GM21528 (cell line): Measurements from ENCODE around the gene C4B.
"Not testable (repeated sequence)": the region's sequence is repeated elsewhere in the genome, so short reads cannot be mapped to it uniquely, and the experiment has no call there.

Experiments
- ATAC-seq: cut with Tn5 transposase; IDR thresholded peaks from one replicate; pipeline ENCODE4 v1.9.1; 2021; ENCODE audit warnings: mild to moderate bottlenecking, moderate library complexity; ENCODE audit not compliant: unreplicated experiment, low FRiP score

Gene C4B

DNA sequence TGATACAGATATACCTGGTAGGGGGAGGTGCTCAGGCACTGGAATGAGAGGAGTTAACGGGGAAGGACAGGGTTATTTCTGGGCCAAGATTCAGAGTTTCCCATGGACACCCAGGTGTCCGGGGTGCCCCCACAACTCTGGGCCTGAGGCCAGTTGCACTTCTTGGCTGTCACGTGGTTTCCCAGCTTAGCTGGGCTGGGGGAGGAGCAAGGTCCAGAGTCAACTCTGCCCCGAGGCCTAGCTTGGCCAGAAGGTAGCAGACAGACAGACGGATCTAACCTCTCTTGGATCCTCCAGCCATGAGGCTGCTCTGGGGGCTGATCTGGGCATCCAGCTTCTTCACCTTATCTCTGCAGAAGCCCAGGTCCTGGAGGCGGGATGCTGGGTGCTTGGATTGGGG is at the start of gene C4B:
Gene C4B (plus strand): TSS at position 249 of the 400 bp plus-strand sequence. CDS start 51 bp downstream, at position 300.
- ATAC-seq = not testable (repeated sequence)

DNA sequence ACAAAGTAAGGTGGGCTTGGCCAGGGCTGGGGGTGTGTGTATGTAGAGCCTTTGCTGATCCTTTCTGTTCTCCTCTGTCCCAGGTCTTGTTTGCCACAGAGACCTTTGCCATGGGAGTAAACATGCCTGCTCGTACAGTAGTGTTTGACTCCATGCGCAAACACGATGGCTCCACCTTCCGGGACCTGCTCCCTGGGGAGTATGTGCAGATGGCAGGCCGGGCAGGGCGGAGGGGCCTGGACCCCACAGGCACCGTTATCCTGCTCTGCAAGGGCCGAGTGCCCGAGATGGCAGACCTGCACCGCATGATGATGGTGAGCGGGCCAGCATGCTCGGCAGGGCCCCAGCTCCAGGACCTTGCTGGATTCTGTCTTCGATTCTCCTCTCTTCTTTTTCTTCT is 48.9 kb upstream of the C4B start:
- no peak for ATAC-seq

DNA sequence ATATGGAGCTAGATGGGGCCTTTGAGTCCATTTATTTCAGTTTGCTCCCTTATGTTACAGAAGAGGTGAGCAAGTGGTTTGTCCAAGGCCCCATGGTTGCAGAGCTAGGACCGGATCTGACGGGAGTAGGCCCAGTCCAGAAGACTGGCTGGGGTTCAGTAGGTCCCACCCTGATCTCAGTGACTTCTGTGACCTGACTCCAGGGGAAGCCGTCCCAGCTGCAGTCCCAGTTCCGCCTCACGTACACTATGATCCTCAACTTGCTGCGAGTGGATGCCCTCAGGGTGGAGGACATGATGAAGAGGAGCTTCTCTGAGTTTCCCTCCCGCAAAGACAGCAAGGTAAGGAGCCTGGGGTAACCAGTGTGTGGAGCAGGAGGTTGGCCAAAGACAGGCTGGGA is 48.1 kb upstream of the C4B start:
- no peak for ATAC-seq

DNA sequence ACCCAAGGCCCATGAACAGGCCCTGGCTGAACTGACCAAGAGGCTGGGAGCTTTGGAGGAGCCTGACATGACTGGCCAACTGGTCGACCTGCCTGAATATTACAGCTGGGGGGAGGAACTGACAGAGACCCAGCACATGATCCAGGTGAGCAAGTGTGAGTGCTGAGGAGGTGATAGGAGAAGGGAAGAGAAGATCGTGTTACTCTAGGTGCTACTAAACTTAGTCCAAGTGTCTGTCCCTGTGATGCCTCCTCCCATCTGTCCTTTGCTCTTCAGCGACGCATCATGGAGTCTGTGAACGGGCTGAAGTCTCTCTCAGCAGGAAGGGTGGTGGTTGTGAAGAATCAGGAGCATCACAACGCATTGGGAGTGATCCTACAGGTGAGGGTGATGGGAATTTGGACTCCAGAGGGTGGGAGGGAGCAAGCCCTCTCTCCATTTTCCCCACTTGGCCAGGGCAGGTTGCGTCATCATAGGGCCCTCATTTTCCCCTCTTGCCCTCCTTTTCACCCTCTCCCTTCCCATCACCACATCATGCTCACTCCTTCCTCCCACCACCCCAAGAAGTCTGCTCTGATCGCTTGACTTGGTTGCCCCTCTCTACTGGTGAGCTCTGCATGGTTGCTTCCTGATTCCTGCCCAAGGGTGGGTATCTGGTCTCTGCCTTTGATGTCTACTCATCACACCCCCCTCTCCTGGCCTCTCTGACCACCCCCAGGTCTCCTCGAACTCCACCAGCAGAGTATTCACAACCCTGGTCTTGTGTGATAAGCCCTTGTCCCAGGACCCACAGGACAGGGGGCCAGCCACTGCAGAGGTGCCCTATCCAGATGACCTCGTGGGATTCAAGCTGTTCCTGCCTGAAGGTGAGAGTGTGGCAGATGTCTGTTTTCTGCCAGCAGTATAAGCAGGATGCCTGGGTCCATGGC is 47.3 kb upstream of the C4B start:
- ATAC-seq = no peak

DNA sequence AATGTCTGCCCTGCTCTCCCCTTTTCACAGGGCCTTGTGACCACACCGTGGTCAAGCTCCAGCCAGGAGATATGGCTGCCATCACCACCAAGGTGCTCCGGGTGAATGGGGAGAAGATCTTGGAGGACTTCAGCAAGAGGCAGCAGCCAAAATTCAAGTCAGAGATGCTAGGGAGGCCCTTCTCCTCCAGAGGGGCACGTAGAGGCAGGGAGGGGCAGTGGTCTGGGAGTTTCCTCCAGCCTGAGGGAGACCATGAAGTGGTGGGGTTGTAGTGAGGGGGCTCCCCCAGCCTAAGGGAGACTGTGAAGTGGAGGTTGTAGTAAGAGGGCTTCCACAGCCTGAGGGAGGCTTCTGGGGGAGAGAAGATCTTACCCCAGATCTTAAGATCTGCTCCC is 46.7 kb upstream of the C4B start:
- ATAC-seq = no peak

DNA sequence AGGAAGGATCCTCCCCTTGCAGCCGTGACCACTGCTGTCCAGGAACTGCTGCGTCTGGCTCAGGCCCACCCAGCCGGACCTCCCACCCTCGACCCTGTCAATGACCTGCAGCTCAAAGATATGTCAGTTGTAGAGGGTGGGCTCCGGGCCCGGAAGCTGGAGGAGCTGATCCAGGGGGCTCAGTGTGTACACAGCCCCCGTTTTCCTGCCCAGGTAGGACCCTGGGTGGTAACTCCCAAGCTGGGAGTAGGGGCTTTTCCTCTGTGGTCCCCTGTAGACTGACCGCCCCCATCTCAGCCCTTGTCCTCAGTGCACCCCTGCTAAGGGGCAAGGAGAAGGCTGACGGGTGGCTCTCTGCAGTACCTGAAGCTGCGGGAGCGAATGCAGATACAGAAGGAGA is 46.3 kb upstream of the C4B start:
- no peak for ATAC-seq

DNA sequence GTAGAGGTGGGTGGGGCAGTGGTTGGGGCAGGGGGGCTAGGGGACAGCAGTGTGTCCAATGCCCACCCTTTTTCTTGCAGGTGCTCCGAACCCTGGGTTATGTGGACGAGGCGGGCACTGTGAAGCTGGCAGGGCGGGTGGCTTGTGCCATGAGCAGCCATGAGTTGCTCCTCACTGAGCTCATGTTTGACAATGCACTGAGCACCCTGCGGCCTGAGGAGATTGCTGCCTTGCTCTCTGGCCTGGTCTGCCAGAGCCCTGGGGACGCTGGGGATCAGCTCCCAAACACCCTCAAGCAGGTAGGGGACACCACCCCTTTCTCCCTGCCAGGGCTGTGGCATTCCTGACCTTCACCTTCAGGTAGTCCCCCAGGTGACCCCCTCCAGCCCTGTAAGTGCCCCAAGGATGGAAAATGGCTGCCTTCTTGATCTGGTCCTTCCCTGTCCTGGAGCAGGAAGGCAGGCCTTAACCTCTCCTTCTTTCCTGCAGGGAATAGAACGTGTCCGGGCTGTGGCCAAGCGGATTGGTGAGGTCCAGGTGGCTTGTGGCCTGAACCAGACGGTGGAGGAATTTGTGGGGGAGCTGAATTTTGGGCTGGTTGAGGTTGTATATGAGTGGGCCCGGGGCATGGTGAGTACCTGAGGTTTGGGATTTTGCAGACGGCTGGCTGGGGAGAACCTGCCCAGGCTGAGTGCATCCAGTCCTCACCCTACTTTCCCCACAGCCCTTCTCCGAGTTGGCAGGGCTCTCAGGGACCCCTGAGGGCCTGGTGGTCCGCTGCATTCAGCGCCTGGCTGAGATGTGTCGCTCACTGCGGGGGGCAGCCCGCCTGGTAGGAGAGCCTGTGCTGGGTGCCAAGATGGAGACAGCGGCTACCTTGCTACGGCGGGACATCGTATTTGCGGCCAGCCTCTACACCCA is 45.5 kb upstream of the C4B start:
- no peak for ATAC-seq

DNA sequence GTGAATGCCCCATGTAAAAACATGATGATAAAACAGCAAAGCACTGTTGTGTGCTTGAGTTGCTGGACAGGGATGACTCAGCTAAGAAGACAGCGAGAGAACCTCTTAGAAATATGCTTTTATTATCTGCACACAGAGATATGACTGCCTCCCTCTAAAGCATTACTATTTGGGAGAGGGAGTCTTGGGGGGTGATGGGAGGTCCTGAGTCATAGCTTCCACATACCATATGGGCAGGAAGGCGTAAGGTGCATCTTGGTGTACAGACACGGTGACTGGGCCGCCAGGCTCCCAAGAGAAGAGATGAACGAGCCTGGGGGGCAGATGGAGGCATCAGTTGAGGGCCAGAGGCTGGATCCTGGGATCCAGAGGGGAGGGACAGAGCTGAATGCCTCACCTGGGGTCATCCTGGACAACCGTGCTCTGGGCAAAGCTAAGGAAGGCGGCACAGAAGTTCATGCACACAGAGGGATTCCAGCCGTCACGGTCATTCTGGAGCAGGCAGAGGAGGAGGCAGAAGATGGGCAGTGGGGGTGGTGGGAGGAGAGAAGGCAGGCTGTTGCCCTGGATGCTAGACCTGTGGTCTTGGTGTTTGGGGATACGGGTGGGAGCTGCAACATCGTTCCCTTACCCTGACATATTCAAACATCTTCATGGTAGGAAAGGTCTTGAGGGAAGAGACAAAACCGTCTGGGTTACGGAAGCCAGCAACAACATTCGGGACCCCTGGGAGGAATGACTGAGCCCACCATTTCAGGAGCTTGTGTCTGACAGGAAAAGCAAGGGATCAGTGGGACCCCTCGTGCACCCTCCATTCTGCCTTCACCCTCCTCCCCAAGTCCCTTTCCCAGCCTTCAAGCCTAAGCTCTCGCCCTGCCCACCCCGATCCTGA is 44.6 kb upstream of the C4B start:
- no peak for ATAC-seq

DNA sequence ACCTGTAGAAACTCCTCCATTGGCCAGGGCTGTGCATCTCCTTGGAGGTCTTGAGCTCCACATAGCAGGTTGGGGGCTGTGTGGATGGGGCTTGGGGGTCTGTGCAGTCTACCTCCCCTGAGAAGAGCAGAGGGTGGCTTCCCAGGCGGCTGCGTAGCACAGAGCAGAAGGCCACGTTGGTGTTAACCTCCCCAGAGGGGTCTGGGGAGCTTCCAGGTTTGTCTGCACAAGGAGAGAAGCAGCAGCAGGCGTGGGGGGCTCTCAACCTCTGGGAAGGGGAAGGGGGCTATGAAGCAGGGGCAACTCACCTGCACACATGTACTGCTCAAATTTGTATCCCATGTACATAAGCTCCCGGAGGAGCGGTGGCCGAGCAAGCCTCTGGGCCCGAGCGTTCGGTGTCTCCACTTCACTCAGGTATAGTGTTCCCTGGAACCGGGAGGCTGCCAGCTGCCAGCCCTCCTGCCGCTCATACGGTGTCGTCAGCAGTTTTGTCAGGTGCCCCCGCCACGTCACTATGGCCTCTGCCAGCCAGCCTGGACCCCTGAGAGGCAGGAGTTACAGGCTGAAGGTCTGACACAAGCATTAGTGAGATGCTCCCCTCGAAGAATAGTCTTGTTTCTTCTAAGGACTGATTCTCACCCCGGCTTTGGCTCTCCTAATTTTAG is 43.9 kb upstream of the C4B start:
- ATAC-seq = no peak

DNA sequence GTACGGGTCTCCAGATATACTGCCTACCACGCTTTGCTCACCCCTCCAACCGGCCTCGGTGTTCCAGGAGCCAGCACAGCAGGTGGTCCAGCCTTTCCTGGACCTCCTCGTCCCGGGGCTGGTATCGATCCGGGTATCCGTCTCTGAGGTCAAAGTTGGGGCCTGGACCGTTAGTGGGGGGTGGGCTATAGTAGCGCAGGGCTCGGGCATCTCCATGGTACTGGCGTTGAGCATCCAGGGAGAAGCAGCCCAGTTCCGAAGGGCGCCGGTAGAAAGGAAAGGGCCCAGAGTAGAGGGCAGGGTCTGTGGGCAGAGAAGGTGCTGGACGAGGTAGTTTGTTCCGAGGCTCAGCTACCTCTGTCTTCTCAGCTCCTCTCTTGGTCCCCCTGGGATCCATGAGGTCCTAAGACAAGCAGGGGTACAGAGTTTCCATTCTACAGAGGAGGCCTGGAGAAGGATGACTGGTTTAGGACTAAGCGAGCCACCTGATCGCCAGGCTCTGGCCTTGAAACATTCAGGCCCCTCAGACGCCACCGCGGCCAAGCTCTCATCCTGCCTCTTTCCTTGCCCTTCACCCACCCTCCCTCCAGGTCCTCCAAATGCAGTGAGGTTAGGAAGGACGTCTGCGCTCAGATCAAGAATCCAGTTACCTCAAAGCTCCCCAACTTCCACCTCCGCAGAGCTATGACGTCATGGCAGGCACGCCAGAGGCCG is 43.2 kb upstream of the C4B start:
- ATAC-seq = no peak

DNA sequence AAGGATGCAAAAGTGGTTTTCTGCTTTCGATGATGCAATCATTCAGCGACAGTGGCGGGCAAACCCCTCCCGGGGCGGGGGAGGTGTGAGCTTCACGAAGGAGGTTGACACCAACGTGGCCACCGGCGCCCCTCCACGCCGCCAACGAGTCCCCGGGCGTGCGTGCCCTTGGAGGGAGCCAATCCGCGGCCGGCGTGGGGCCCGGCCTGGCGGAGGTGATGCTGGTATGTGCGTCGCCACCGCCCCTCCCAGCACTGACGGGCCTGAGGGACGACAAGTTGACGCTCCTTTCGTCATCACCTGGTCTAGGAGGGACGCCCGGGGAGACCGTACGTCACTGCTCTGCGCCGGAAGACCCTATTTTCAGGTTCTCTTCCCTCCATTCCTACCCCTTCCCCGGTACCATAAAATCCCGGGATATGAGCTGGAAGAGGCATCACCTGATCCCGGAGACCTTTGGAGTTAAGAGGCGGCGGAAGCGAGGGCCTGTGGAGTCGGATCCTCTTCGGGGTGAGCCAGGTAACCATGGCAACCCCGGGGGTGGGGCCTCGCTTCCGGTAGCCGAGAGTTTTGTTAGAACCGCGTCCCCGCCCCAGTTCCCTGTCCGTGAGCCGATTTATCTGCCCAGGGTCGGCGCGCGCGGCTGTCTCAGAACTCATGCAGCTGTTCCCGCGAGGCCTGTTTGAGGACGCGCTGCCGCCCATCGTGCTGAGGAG is 42.4 kb upstream of the C4B start, which contains the start of gene DXO:
Gene DXO (minus strand): TSS at position 146 of the 716 bp plus-strand sequence. CDS start 463 bp downstream, outside the sequence.
- ATAC-seq = peak; percentile 80

DNA sequence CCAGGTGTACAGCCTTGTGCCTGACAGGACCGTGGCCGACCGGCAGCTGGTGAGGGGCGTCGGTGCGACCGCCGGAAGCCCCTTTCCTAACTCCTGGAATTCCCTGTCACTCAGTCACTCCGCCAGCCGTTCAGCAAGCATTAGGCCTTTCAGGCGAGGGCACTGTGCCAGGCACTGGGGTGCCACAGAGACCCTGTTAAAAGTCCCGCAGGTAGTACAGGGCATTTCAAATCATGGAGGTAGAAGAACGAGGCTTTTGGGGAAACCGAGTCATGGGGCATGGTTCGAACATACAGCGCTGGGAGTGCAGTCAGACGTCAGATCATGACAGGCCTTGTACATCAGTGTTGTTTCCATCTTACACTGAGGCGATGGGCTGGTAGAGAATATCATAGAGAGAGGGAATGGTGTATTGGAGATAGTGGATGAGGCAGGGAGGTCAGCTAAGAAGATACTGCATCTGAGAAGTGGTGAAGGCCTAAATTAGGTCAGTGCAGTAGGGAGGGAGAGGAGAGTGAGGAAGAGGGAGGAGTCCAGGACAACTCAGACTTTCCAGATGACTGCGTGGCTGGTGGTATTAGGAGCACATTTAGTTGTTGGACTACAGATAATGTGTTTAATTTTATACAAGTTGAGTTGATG is 41.8 kb upstream of the C4B start:
- peak; percentile 2 for ATAC-seq

DNA sequence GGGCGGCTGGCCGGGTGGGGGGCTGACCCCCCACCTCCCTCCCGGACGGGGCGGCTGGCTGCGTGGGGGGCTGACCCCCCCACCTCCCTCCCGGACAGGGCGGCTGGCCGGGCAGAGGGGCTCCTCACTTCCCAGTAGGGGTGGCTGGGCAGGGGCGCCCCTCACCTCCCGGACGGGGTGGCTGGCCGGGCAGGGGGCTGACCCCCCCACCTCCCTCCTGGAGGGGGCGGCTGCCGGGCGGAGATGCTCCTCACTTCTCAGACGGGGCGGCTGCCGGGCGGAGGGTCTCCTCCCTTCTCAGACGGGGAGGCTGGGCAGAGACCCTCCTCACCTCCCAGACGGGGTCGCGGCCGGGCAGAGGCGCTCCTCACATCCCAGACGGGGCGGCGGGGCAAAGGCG is 38.5 kb upstream of the C4B start:
- not testable (repeated sequence) for ATAC-seq

DNA sequence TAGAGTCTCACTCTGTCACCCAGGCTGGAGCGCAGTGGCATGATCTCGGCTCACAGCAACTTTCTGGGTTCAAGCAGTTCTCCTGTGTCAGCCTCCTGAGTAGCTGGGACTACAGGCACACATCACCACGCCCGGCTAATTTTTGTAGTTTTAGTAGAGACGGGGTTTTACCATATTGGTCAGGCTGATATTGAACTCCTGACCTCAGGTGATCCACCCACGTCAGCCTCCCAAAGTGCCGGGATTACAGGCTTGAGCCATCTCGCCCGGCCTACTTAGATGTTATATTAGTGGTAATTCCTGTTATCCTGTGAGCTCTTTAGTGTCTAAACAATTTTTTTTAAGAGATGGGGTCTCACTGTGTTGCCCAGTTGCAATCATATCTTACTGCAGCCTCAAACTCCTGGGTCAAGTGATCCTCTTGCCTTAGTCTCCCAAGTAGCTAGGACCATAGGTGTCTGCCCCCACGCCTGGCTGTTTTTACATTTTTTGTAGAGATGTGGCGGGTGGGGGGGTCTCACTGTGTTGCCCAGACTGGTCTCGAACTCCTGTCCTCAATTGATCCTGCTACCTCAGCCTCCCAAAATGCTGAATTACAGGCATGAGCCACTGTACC is 36.7 kb upstream of the C4B start:
- no peak for ATAC-seq

DNA sequence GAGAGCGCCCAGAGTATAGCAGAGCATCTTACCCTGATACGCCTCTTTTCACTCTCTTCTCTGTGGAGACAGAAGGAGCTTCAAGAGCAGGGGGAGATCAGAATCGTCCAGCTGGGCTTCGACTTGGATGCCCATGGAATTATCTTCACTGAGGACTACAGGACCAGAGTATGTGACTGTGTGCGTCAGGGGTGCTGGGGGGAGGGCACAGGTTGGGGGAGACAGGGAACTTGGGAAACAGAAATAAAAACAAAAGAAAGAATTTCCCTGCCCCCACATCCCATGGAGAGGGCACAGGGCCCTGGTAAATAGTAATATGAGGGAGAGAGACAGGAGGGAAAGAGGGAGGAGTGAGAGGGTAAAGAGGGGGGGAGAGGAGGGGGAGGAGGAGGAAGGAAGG is 35.8 kb upstream of the C4B start:
- no peak for ATAC-seq

DNA sequence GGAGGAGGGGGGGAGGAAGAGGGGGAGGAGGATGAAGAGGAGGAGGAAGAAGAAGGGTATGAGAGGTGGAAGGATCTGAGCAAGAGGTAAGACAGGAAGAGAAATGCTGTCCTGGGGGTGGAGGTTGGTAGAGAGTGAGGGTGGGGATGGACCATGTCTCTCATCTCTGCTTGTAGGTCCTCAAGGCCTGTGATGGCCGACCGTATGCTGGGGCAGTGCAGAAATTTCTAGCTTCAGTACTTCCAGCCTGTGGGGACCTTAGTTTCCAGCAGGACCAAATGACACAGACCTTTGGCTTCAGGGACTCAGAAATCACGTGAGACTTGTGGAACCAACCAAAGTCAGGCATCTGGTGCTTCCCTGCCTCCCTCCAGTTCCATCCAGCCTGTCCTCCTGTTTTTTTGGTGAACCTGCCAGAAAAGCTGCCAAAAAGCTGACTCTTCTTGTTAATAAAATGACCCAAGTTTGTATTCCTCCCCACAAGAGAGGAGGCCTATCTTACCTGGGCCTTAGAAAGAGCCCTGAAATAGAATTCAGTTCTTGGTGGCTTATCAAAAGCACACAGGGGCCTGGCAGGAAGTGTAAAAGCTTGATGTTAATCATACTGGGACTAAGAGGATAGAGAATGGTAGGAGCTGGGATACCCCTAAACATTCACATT is 35.2 kb upstream of the C4B start:
- ATAC-seq = no peak
